CD14-positive monocyte (primary cell): Measurements from ENCODE around the gene GPLD1. TPM values are rescaled to one million over a fixed set of nuclear protein-coding genes. Genes with fewer than 3 reads are reported as not detected.
"Not testable (repeated sequence)": the region's sequence is repeated elsewhere in the genome, so short reads cannot be mapped to it uniquely, and the experiment has no call there.

Source experiments
- DNase-seq, 3 donors: peaks; one replicate each; pipeline ENCODE4 v3.0.0-alpha.2; 2011 to 2022
- H2AFZ ChIP-seq: 2 replicates; pipeline ENCODE4 v1.6.0; 2012; ENCODE audit warnings: mild to moderate bottlenecking, low read depth, low read length, inconsistent platforms; ENCODE audit not compliant: insufficient read depth, poor library complexity, severe bottlenecking
- H3K27ac ChIP-seq, 2 donors: 1 replicate in 1 of 2; 2 replicates in 1 of 2; pipeline ENCODE4 v1.5.1; 2012 to 2013; ENCODE audit warnings: low read length in 2 of 2, control low read depth in 1 of 2, inconsistent platforms in 1 of 2, low read depth in 1 of 2, mild to moderate bottlenecking in 1 of 2
- H3K27me3 ChIP-seq, 2 donors: one replicate each; pipeline versions ENCODE4 v1.6.0 to v1.6.1; 2011 to 2013; ENCODE audit warnings: low read length in 2 of 2; ENCODE audit not compliant: control insufficient read depth in 2 of 2, insufficient read depth in 2 of 2
- H3K36me3 ChIP-seq, 2 donors: replicated peaks in 1 of 2; 1 replicate in 1 of 2; 2 replicates in 1 of 2; pipeline versions ENCODE4 v1.5.1 to v1.6.1; 2012 to 2013; ENCODE audit warnings: low read length in 2 of 2, control low read depth in 1 of 2, inconsistent platforms in 1 of 2, mild to moderate bottlenecking in 1 of 2; ENCODE audit not compliant: insufficient read depth in 2 of 2, control insufficient read depth in 1 of 2
- H3K4me1 ChIP-seq, 2 donors: 1 replicate in 1 of 2; 2 replicates in 1 of 2; pipeline versions ENCODE4 v1.5.1 to v1.6.1; 2012 to 2013; ENCODE audit warnings: low read length in 2 of 2, control low read depth in 1 of 2, inconsistent platforms in 1 of 2, mild to moderate bottlenecking in 1 of 2, moderate library complexity in 1 of 2; ENCODE audit not compliant: insufficient read depth in 2 of 2, control insufficient read depth in 1 of 2
- H3K4me2 ChIP-seq: replicated peaks from 2 replicates; pipeline ENCODE3; 2012; ENCODE audit warnings: low read length, moderate library complexity, mild to moderate bottlenecking; ENCODE audit not compliant: poor library complexity, severe bottlenecking; ENCODE audit errors: extremely low read depth
- H3K4me3 ChIP-seq, 3 experiments: fragments of 200-600 bp in 1 of 3; sonication (generic) in 1 of 3; replicated peaks in 1 of 3; 1 replicate in 2 of 3; 2 replicates in 1 of 3; pipeline ENCODE4 v1.5.1; 2011 to 2013; ENCODE audit warnings: low read length in 3 of 3, mild to moderate bottlenecking in 3 of 3, control low read depth in 2 of 3, low read depth in 2 of 3, inconsistent platforms in 1 of 3, moderate library complexity in 1 of 3
- H3K79me2 ChIP-seq: 2 replicates; pipeline ENCODE4 v1.6.0; 2012; ENCODE audit warnings: mild to moderate bottlenecking, control low read depth, inconsistent platforms, low read length, moderate library complexity; ENCODE audit not compliant: insufficient read depth
- H3K9ac ChIP-seq: 2 replicates; pipeline ENCODE4 v1.6.0; 2017; ENCODE audit warnings: low read length, mild to moderate bottlenecking; ENCODE audit not compliant: insufficient read depth, poor library complexity, severe bottlenecking
- H3K9me3 ChIP-seq, 2 donors: replicated peaks in 1 of 2; 1 replicate in 1 of 2; 2 replicates in 1 of 2; pipeline versions ENCODE4 v1.5.1 to v1.6.1; 2012 to 2013; ENCODE audit warnings: low read length in 2 of 2, control low read depth in 1 of 2; ENCODE audit not compliant: control insufficient read depth in 1 of 2, insufficient read depth in 1 of 2
- H4K20me1 ChIP-seq: 2 replicates; pipeline ENCODE4 v1.6.0; 2012; ENCODE audit warnings: mild to moderate bottlenecking, low read length, control low read depth, moderate library complexity; ENCODE audit not compliant: insufficient read depth
- H3K27ac Mint-ChIP-seq, 7 donors: one replicate each; pipeline ENCODE4 v1.8.0; 2020; ENCODE audit warnings: mild to moderate bottlenecking in 7 of 7, mixed read lengths in 7 of 7, moderate library complexity in 6 of 7, inconsistent platforms in 2 of 7
- H3K27me3 Mint-ChIP-seq, 3 donors: one replicate each; pipeline ENCODE4 v1.8.0; 2021 to 2022; ENCODE audit warnings: low read depth in 3 of 3, mild to moderate bottlenecking in 3 of 3, mixed read lengths in 3 of 3, moderate library complexity in 3 of 3, inconsistent platforms in 1 of 3
- H3K36me3 Mint-ChIP-seq, 2 donors: one replicate each; pipeline ENCODE4 v1.8.0; 2020; ENCODE audit warnings: mixed read lengths in 2 of 2, inconsistent platforms in 1 of 2, mild to moderate bottlenecking in 1 of 2
- H3K4me1 Mint-ChIP-seq: one replicate; pipeline ENCODE4 v1.8.0; 2020; ENCODE audit warnings: mild to moderate bottlenecking, mixed read lengths
- H3K4me3 Mint-ChIP-seq, 2 donors: one replicate each; pipeline ENCODE4 v1.8.0; 2020; ENCODE audit warnings: mild to moderate bottlenecking in 2 of 2, mixed read lengths in 2 of 2, moderate library complexity in 1 of 2
- H3K9me3 Mint-ChIP-seq, 7 donors: one replicate each; pipeline ENCODE4 v1.8.0; 2020 to 2022; ENCODE audit warnings: mixed read lengths in 7 of 7, mild to moderate bottlenecking in 6 of 7, moderate library complexity in 6 of 7, inconsistent platforms in 2 of 7
- WGBS: methylation state at CpG from one replicate; pipeline ENCODE4 v1.1.5; 2013; ENCODE audit warnings: missing lambda C conversion rate; ENCODE audit not compliant: insufficient coverage; 5-methylcytosine and 5-hydroxymethylcytosine counted together
- intact Hi-C, 2 donors: fragments of 100-400 bp; cut with micrococcal nuclease; formaldehyde crosslinking; loops; one replicate each; pipeline versions ENCODE4 v1.15.0 to v1.15.1; 2023
- polyA plus RNA-seq, 3 donors: library from polyadenylated mRNA; depleted of rRNA in 1 of 3; unstranded in 2 of 3; stranded (reverse) in 1 of 3; fragments of 300-500 nt in 2 of 3; fragments of >200 nt in 1 of 3; fragmentation: Illumina TruSeq in 2 of 3; gene quantifications; 1 replicate in 2 of 3; 2 replicates in 1 of 3; pipeline ENCODE4 v1.2.3, GENCODE V29; 2012 to 2021
- TF ChIP-seq, protein P1 (sequence below): fragments of 200-600 bp; IDR thresholded peaks from one replicate; pipeline ENCODE4 v1.8.0; 2022; ENCODE audit warnings: antibody characterized with exemption, mild to moderate bottlenecking

The GPLD1 gene
- polyA plus RNA-seq, 3 donors = not detected

DNA sequence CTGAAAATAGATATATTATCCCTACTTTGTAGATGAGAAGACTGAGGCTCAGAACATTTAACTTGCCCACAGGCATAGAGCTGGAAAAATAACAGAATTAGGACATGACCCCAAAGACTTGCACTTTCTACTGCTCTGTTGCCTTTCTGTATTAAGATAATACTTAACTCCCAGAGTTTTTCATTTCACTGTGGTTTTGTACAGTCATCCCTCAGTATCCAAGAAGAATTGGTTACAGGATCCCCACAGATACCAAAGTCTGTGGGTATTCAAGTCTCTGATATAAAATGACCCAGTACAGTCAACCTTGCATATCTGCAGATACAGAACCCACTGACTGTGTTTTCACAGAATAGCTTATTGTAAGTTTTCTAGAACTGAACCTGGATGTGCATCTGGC, 69.9 kb downstream of the GPLD1 start:
- H3K9me3 ChIP-seq = no peaks in the 10 kb centered on the region
- H3K27me3 ChIP-seq = no peaks in the 10 kb centered on the region
- no peak overlapping the region for H3K27ac Mint-ChIP-seq
- H3K4me1 Mint-ChIP-seq = no peaks in the 10 kb centered on the region
- no peak overlapping the region for H3K4me2 ChIP-seq
- H3K27me3 Mint-ChIP-seq = no peaks in the 10 kb centered on the region
- H3K79me2 ChIP-seq = no peaks in the 10 kb centered on the region
- H3K9ac ChIP-seq = no peak overlapping the region
- no peaks in the 10 kb centered on the region for H3K4me1 ChIP-seq
- H3K36me3 Mint-ChIP-seq = peaks cover 76 to 93% of the 10 kb centered on the region in 2 donors
- intact Hi-C loops = no loop called here
- DNase-seq = no peak
- H3K4me3 ChIP-seq = no peak overlapping the region
- TF ChIP-seq, protein P1, sequence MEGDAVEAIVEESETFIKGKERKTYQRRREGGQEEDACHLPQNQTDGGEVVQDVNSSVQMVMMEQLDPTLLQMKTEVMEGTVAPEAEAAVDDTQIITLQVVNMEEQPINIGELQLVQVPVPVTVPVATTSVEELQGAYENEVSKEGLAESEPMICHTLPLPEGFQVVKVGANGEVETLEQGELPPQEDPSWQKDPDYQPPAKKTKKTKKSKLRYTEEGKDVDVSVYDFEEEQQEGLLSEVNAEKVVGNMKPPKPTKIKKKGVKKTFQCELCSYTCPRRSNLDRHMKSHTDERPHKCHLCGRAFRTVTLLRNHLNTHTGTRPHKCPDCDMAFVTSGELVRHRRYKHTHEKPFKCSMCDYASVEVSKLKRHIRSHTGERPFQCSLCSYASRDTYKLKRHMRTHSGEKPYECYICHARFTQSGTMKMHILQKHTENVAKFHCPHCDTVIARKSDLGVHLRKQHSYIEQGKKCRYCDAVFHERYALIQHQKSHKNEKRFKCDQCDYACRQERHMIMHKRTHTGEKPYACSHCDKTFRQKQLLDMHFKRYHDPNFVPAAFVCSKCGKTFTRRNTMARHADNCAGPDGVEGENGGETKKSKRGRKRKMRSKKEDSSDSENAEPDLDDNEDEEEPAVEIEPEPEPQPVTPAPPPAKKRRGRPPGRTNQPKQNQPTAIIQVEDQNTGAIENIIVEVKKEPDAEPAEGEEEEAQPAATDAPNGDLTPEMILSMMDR = no peak
- no peaks in the 10 kb centered on the region for H4K20me1 ChIP-seq
- H3K4me3 Mint-ChIP-seq = no peak overlapping the region
- H3K36me3 ChIP-seq = peaks cover 91 to 100% of the 10 kb centered on the region in 2 donors
- H3K9me3 Mint-ChIP-seq = no peaks in the 10 kb centered on the region
- no peak overlapping the region for H2AFZ ChIP-seq
- H3K27ac ChIP-seq = no peak overlapping the region

DNA sequence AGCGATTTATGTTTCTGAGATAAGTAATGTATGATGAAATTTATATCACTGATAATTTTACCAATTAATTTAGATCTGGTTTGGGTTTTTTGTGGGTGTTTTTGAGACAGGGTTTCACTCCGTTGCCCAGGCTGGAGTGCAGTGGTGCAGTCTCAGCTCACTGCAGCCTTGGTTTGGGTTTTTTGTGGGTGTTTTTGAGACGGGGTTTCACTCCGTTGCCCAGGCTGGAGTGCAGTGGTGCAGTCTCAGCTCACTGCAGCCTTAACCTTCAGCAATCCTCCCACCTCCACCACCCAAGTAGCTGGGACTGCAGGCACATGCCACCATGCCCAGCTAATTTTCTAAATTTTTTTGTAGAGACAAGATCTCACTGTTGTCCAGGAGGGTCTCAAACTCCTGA, 73.6 kb downstream of the GPLD1 start:
- WGBS = no CpG with 5 or more reads among the region's 4 CpGs
- H3K9ac ChIP-seq = no peak overlapping the region
- H3K36me3 ChIP-seq = peaks cover 77 to 99% of the 10 kb centered on the region in 2 donors
- peak overlapping the region in 1 of 7 donors; percentile 18 for H3K27ac Mint-ChIP-seq
- H3K27ac ChIP-seq = no peak overlapping the region
- H3K4me1 Mint-ChIP-seq = no peaks in the 10 kb centered on the region
- no peaks in the 10 kb centered on the region for H3K9me3 ChIP-seq
- H2AFZ ChIP-seq = no peak overlapping the region
- H3K4me1 ChIP-seq = no peaks in the 10 kb centered on the region
- H3K4me3 ChIP-seq = no peak overlapping the region
- H3K36me3 Mint-ChIP-seq = peaks cover 69 to 93% of the 10 kb centered on the region in 2 donors
- no peaks in the 10 kb centered on the region for H4K20me1 ChIP-seq
- TF ChIP-seq, protein P1 = no peak
- no peak overlapping the region for H3K4me2 ChIP-seq
- no peak for DNase-seq
- no peaks in the 10 kb centered on the region for H3K9me3 Mint-ChIP-seq
- no peak overlapping the region for H3K4me3 Mint-ChIP-seq
- H3K79me2 ChIP-seq = no peaks in the 10 kb centered on the region
- H3K27me3 ChIP-seq = no peaks in the 10 kb centered on the region
- no peaks in the 10 kb centered on the region for H3K27me3 Mint-ChIP-seq
- intact Hi-C loops = no loop called here

DNA sequence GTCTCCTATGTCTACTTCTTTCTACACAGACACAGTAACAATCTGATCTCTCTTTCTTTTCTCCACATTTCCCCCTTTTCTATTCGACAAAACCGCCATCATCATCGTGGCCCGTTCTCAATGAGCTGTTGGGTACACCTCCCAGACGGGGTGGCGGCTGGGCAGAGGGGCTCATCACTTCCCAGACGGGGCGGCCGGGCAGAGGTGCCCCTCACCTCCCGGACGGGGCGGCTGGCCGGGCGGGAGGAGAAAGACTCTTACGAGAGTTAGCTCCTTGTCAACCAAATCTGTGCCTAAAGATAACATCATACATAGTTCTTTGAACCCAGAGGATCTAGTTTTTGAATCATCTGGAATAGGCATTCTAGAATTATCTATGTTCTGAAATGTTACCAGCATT, 74.8 kb downstream of the GPLD1 start:
- DNase-seq, H3K27me3 Mint-ChIP-seq, H3K79me2 ChIP-seq, H3K27ac Mint-ChIP-seq, H2AFZ ChIP-seq, H4K20me1 ChIP-seq, H3K9me3 ChIP-seq, H3K4me1 Mint-ChIP-seq, H3K27ac ChIP-seq, H3K4me1 ChIP-seq, H3K4me3 ChIP-seq, H3K27me3 ChIP-seq, H3K9ac ChIP-seq, intact Hi-C loops, H3K4me2 ChIP-seq, H3K4me3 Mint-ChIP-seq, H3K9me3 Mint-ChIP-seq: not testable (repeated sequence)
- H3K36me3 ChIP-seq = peaks cover 72 to 99% of the 10 kb centered on the region in 2 donors
- H3K36me3 Mint-ChIP-seq = peaks cover 64 to 89% of the 10 kb centered on the region in 2 donors
- 98% methylated on average over 8 of the region's 15 CpGs for WGBS
